NB4 (cell line): ENCODE measurements around the gene ARRDC1.

Experiments
- DNase-seq: peaks from one replicate; pipeline ENCODE4 v3.0.0; 2010; ENCODE audit warnings: low read depth
- H3K4me3 ChIP-seq: one replicate; pipeline ENCODE4 v1.5.1; 2011; ENCODE audit warnings: mild to moderate bottlenecking, low read depth, low read length, moderate library complexity
- MYC ChIP-seq: IDR thresholded peaks from 2 replicates; pipeline ENCODE4 v1.6.1; 2011; ENCODE audit warnings: low read depth, low read length
- POLR2A ChIP-seq: IDR thresholded peaks from 2 replicates; pipeline ENCODE4 v1.6.1; 2011; ENCODE audit warnings: mild to moderate bottlenecking; ENCODE audit not compliant: insufficient read length; ENCODE audit errors: extremely low read depth
- TF ChIP-seq, protein P1 (sequence below): IDR thresholded peaks from one replicate; pipeline ENCODE4 v1.5.1; 2012; ENCODE audit warnings: low read depth, low read length
- TF ChIP-seq, protein P2 (sequence below): IDR thresholded peaks from 2 replicates; pipeline ENCODE4 v1.6.1; 2011; ENCODE audit warnings: low read depth, low read length

Gene ARRDC1

DNA sequence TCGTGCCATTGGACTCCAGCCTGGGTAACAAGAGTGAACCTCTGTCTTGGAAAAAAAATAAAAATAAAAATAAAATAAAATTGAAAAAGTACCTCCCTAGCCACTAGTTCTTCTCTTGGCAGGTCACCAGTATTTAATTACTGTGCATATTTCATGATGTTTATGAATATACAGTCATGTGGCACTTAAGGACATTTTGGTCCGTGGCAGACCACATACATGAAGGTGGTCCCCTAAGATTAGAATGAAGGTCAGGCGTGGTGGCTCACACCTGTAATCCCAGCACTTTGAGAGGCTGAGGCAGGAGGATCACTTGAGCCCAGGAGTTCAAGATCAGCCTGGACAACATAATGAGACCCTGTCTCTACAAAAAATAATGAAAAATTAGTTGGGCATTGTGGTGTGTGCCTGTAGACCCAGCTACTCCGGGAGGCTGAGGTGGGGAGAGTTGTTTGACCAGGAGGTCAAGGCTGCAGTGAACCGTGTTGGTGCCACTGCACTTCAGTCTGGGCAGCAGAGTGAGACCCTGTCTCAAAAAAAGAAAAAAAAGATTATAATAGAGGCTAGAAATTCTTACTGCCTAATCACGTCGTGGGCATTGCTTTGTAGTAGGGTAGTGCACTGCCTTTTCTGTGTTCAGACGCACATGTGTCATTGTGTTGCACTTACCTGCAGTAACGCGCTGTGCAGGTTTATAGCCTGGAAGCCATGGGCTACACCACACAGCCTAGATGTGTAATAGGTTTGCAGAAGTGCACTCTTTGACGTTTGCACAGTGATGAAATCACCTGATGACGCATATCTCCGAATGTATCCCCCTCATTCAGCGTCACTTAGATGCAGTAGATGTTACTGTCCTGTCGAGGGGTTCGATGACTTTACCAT lies 26.1 kb downstream of the ARRDC1 start:
- TF ChIP-seq MYC (no peak), POLR2A (no peak)
- TF ChIP-seq, protein P1, sequence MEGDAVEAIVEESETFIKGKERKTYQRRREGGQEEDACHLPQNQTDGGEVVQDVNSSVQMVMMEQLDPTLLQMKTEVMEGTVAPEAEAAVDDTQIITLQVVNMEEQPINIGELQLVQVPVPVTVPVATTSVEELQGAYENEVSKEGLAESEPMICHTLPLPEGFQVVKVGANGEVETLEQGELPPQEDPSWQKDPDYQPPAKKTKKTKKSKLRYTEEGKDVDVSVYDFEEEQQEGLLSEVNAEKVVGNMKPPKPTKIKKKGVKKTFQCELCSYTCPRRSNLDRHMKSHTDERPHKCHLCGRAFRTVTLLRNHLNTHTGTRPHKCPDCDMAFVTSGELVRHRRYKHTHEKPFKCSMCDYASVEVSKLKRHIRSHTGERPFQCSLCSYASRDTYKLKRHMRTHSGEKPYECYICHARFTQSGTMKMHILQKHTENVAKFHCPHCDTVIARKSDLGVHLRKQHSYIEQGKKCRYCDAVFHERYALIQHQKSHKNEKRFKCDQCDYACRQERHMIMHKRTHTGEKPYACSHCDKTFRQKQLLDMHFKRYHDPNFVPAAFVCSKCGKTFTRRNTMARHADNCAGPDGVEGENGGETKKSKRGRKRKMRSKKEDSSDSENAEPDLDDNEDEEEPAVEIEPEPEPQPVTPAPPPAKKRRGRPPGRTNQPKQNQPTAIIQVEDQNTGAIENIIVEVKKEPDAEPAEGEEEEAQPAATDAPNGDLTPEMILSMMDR: no peak
- TF ChIP-seq, protein P2, sequence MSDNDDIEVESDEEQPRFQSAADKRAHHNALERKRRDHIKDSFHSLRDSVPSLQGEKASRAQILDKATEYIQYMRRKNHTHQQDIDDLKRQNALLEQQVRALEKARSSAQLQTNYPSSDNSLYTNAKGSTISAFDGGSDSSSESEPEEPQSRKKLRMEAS: no peak
- no peak for DNase-seq
- H3K4me3 ChIP-seq: no peak overlapping the region

DNA sequence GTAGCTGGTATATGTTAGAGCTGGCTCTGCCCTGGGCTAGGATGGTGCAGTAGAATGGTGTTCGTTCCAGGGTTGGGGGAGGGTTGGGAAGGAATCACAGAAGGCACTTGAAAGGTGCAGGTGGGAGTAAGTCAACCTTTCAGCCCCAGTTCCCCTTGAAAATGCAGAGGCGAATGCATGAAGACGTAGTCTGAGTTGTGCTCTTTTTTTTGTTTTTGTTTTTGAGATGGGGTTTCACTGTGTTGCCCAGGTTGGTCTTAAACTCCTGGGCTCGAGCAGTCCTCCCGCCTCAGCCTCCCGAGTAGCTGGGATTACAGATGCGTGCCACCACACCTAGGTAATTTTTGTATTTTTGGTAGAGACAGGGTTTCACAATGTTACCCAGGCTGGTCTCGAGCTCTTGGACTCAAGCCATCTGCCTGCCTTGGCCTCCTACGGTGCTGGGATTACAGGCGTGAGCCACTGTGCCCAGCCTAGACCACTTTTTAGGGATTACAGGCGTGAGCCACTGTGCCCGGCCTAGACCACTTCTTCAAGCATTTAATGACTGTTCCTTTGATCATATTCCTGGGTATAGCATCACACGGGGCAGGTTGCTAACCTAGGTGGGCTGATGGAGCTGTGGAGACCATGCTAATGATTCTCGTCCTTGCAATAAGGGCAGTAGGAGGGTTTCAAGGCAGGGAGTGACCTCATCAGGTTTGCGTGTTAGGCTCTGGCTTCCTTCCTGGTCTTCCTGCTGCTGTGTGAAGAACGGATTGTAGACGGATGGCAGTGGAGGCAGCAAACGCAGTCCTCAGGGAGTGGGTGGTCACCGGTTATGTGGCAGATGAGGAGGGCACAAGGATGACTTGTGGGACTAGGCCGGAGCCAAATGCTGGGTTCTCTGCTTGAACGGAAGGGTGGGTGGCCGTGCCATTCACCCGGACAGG lies 27.0 kb downstream of the ARRDC1 start:
- H3K4me3 ChIP-seq: no peak overlapping the region
- TF ChIP-seq MYC: no peak
- TF ChIP-seq POLR2A: no peak
- TF ChIP-seq, protein P2: no peak
- DNase-seq: no peak

DNA sequence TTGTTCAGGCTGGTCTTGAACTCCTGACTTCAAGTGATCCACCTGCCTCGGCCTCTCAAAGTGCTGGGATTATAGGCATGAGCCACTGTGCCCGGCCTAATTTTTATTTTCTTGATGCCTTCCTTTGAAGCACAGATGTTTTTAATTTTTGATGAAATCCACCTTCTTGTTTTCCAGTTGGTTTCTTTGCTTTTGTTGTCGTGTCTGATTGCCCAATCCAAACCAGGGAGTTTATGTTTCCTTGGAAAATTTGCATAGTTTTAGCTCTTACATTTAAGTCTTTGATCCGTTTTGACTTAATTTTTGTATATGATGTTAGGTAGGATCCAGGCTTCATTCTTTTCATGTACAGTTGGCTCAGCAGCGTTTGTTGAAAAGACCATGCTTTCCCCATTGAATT lies 28.5 kb downstream of the ARRDC1 start:
- TF ChIP-seq, protein P1: no peak
- no peak for TF ChIP-seq POLR2A
- TF ChIP-seq, protein P2: no peak
- no peak for TF ChIP-seq MYC
- H3K4me3 ChIP-seq: no peak overlapping the region

DNA sequence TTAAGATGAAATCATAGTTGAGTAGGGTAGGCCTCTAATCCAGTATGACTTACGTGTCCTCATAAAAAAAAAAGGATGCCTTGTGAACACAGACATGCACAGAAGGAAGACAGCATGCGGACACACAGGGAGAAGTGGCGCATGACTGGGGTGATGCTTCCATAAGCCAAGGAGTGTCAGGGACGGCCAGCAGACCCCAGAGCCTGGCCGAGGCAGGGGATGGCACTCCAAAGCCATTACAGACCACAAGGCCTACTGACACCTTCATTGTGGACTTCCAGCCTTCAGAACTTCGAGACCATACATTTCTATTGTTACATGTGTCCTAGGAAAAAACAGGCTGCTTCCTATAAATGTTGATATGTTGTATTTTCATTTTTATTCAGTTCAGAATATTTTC lies 33.2 kb downstream of the ARRDC1 start:
- TF ChIP-seq MYC (no peak), POLR2A (no peak)
- TF ChIP-seq, protein P2: no peak
- TF ChIP-seq, protein P1: no peak
- DNase-seq: no peak
- H3K4me3 ChIP-seq: no peak overlapping the region

More for the DNA sequence above, 28.5 kb downstream of the ARRDC1 start:
- DNase-seq: no peak

DNA sequence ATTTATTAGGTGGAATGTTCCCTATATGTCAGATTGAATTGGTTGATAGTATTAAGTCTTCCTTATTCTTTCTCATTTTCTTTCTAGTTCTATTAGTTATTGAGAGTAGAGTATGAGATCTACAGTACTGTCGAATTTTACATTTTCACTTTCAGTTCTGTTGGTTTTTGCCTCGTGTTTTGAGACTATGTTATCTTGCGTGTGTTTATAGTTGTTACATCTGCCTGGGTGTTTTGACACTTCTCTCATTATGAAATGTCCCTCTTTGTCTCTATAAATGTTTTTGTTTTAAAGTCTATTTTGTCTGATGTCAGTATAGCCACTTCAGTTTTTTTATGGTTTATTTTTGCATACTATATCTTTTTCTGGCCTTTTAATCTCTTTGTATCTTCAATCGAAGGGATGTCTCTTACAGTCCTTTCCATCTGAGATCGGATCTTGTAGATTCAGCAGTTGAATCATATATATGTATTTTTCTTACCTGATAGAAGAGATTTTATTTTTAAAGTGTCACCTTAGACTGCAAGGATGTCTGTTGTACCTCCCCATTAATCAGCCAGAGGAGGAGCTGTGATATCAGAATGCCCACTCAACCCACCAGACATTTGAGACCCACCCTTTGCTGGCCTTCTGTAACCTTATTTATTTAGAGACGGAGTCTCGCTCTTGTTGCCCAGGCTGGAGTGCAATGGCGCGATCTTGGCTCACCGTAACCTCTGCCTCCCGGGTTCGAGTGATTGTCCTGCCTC lies 34.0 kb downstream of the ARRDC1 start:
- no peak overlapping the region for H3K4me3 ChIP-seq
- no peak for DNase-seq
- TF ChIP-seq POLR2A (no peak), MYC (no peak)
- TF ChIP-seq, protein P2: no peak
- TF ChIP-seq, protein P1: no peak
